HCT116 (cell line): Measurements from ENCODE around the gene TANGO6.
"Not testable (repeated sequence)": the region's sequence is repeated elsewhere in the genome, so short reads cannot be mapped to it uniquely, and the experiment has no call there.

Experiments used
- EZH2phosphoT487 ChIP-seq: fragments of 200-600 bp; IDR thresholded peaks from 2 replicates; pipeline ENCODE4 v1.6.1; 2018; ENCODE audit warnings: antibody characterized with exemption, borderline replicate concordance
- POLR2A ChIP-seq: IDR thresholded peaks from 2 replicates; pipeline ENCODE4 v1.7.0; 2011; ENCODE audit warnings: borderline replicate concordance; ENCODE audit not compliant: insufficient read depth, insufficient read length; ENCODE audit errors: extremely low read depth
- POLR2AphosphoS5 ChIP-seq: IDR thresholded peaks from 2 replicates; pipeline ENCODE4 v1.6.1; 2011; ENCODE audit warnings: mild to moderate bottlenecking, low read depth, low read length, moderate library complexity
- SRF ChIP-seq: IDR thresholded peaks from 2 replicates; pipeline ENCODE4 v1.6.1; 2012; ENCODE audit warnings: low read depth
- ZNF274 ChIP-seq: fragments of 200-500 bp; sonication (Bioruptor generic); IDR thresholded peaks from 2 replicates; pipeline ENCODE4 v1.6.1; 2014; ENCODE audit warnings: mild to moderate bottlenecking, low read depth, low read length, inconsistent platforms
- TF ChIP-seq, protein P1 (sequence below), 3 experiments: fragments of 200-600 bp in 1 of 3; sonication (generic) in 1 of 3; IDR thresholded peaks in 2 of 3; conservative IDR thresholded peaks in 1 of 3; 2 replicates each; pipeline ENCODE4 v1.5.1; 2012 to 2017; ENCODE audit warnings: low read depth in 2 of 3, low read length in 2 of 3, antibody characterized with exemption in 1 of 3, borderline replicate concordance in 1 of 3, control low read depth in 1 of 3, mild to moderate bottlenecking in 1 of 3, mixed read lengths in 1 of 3, mixed run types in 1 of 3, moderate library complexity in 1 of 3; ENCODE audit not compliant: insufficient read depth in 1 of 3
- TF ChIP-seq, protein P2 (sequence below): IDR thresholded peaks from 2 replicates; pipeline ENCODE4 v1.6.1; 2012

DNA sequence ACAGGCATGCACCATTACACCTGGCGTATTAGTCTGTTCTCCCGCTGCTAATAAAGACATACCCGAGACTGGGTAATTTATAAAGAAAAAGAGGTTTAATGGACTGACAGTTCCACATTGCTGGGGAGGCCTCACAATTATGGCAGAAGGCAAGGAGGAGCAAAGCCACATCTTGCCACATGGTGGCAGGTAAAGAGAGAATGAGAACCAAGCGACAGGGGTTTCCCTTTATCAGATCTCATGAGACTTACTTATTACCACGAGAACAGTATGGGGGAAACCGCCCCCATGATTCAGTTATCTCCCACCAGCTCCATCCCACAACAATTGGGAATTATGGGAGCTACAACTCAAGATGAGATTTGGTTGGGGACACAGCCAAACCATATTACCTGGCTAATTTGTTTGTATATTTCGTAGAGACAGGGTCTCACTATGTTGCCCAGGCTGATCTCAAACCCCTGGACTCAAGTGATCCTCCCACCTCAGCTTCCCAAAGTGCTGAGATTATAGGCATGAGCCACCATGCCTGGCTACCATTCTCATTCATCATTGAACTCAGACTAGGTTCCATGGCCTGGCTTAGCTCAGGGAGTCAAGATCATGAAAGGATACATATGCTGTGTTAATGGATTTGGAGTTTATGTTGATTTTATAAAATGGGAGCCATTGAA is 147.0 kb downstream of the TANGO6 start:
- TF ChIP-seq, protein P1, sequence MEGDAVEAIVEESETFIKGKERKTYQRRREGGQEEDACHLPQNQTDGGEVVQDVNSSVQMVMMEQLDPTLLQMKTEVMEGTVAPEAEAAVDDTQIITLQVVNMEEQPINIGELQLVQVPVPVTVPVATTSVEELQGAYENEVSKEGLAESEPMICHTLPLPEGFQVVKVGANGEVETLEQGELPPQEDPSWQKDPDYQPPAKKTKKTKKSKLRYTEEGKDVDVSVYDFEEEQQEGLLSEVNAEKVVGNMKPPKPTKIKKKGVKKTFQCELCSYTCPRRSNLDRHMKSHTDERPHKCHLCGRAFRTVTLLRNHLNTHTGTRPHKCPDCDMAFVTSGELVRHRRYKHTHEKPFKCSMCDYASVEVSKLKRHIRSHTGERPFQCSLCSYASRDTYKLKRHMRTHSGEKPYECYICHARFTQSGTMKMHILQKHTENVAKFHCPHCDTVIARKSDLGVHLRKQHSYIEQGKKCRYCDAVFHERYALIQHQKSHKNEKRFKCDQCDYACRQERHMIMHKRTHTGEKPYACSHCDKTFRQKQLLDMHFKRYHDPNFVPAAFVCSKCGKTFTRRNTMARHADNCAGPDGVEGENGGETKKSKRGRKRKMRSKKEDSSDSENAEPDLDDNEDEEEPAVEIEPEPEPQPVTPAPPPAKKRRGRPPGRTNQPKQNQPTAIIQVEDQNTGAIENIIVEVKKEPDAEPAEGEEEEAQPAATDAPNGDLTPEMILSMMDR (IDR thresholded peaks at IDR 0.05 in 2 of 3, conservative IDR thresholded peaks at IDR 0.05 in 1 of 3; ENCODE audit: borderline replicate concordance in 1 of 3, insufficient read depth in 1 of 3, low read depth in 2 of 3, low read length in 2 of 3): peak; percentile 40 to 53 (median 51)
- not testable (repeated sequence) for TF ChIP-seq POLR2A, POLR2AphosphoS5, SRF, EZH2phosphoT487, ZNF274
- TF ChIP-seq, protein P2, sequence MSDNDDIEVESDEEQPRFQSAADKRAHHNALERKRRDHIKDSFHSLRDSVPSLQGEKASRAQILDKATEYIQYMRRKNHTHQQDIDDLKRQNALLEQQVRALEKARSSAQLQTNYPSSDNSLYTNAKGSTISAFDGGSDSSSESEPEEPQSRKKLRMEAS: 0 out of 2 replicates have a peak, but pooled peaks have one; percentile 12
